Right lobe of liver (tissue), 6 donors: Measurements from ENCODE around the gene RNASE7. TPM values are rescaled to one million over a fixed set of nuclear protein-coding genes. Genes with fewer than 3 reads are reported as not detected.

ENCODE experiments used
- ATAC-seq, 4 donors: fragments of 200-7000 bp; cut with Tn5 transposase; one replicate each; pipeline ENCODE4 v1.9.1; 2020; ENCODE audit warnings: mild to moderate bottlenecking in 4 of 4, moderate library complexity in 4 of 4
- DNase-seq, 3 donors: peaks; one replicate each; pipeline ENCODE4 v3.0.0-alpha.2; 2020
- H3K27ac ChIP-seq, 3 donors: fragments of 200-600 bp; one replicate each; pipeline ENCODE4 v1.8.0; 2022
- H3K27me3 ChIP-seq, 2 donors: fragments of 200-600 bp; one replicate each; pipeline ENCODE4 v1.8.0; 2022
- H3K36me3 ChIP-seq, 4 donors: fragments of 200-600 bp; sonication (generic) in 1 of 4; one replicate each; pipeline versions ENCODE4 v1.5.1 to v1.8.0; 2017 to 2022; ENCODE audit warnings: control low read depth in 1 of 4
- H3K4me1 ChIP-seq, 4 donors: fragments of 200-600 bp; sonication (generic) in 1 of 4; one replicate each; pipeline versions ENCODE4 v1.5.1 to v1.8.0; 2017 to 2022; ENCODE audit warnings: control low read depth in 1 of 4
- H3K4me3 ChIP-seq, 3 donors: fragments of 200-600 bp; one replicate each; pipeline ENCODE4 v1.8.0; 2022
- H3K9me3 ChIP-seq, 4 donors: fragments of 200-600 bp; sonication (generic) in 1 of 4; one replicate each; pipeline versions ENCODE4 v1.5.1 to v1.8.0; 2017 to 2022; ENCODE audit warnings: control low read depth in 1 of 4
- CTCF ChIP-seq, 4 donors: fragments of 200-600 bp in 3 of 4; fragments of 450-650 bp in 1 of 4; IDR thresholded peaks; one replicate each; pipeline versions ENCODE4 v1.5.1 to v1.8.0; 2016 to 2022; ENCODE audit warnings: antibody characterized with exemption in 4 of 4, mild to moderate bottlenecking in 2 of 4
- POLR2A ChIP-seq: fragments of 450-650 bp; IDR thresholded peaks from one replicate; pipeline ENCODE4 v1.6.1; 2017; ENCODE audit warnings: antibody characterized with exemption, mild to moderate bottlenecking
- WGBS: methylation state at CpG from one replicate; pipeline ENCODE4 v1.1.6; 2018; ENCODE audit warnings: low coverage, low lambda C conversion rate; ENCODE audit not compliant: insufficient coverage; ENCODE audit errors: missing lambda C conversion rate; 5-methylcytosine and 5-hydroxymethylcytosine counted together
- intact Hi-C, 2 donors: fragments of 100-400 bp; cut with DNase I; formaldehyde crosslinking; loops; one replicate each; pipeline versions ENCODE4 v1.11.2 to v1.14.1; 2022
- total RNA-seq, 6 experiments: library from RNA; depleted of rRNA in 2 of 6; stranded (reverse); fragments of >200 nt in 2 of 6; fragmentation: NEBNext Ultra II Directional in 3 of 6; extraction: Animal tissue kit (Norgen Biotek cat#: 25700) in 3 of 6; gene quantifications; one replicate each; pipeline versions ENCODE4 v1.1.0 to v1.2.4, GENCODE V29; 2016 to 2023
- donor health status: DM: no; HTN: yes; CAD: no.
- donor health status: DM: no; HTN: no; CAD: no.
- donor health status: DM: no; HTN: no; CAD: no.
- donor health status: DM: no; HTN: yes; CAD: no.
- donor health status: DM: no; HTN: yes; CAD: no.

The RNASE7 gene
- total RNA-seq, 6 experiments from 2014 or later, result 0.18 to 0.31 (median 0.22) TPM; not detected in 3

- 20% methylated on average over 1 of the region's 8 CpGs for WGBS
- peak; percentile 41 to 52 (median 48) for ATAC-seq
These were observed 756 bp downstream of the RNASE7 start for GRCh38 chr14:21042918-21043317.

GRCh38 chr14:21043387-21043973 lies 1.3 kb downstream of the RNASE7 start:
- intact Hi-C loops, result no loop called here
- Histone ChIP-seq H3K27ac (peak overlapping the region; percentile 29 to 61 (median 57)), H3K9me3 (no peaks in the 10 kb centered on the region), H3K4me1 (peaks cover 2 to 93% (median 31%) of the 10 kb centered on the region in 4 donors), H3K27me3 (no peaks in the 10 kb centered on the region), H3K4me3 (peak overlapping the region in 2 of 3 donors; percentile 0 to 17), H3K36me3 (no peaks in the 10 kb centered on the region)
- TF ChIP-seq POLR2A (no peak), CTCF (IDR thresholded peaks at IDR 0.05) (no peak)
- ATAC-seq (peak; percentile 1 to 37 (median 21)), DNase-seq (no peak)
- WGBS, result 22% methylated on average over 2 of the region's 2 CpGs

More at GRCh38 chr14:21042918-21043317, 756 bp downstream of the RNASE7 start:
- Histone ChIP-seq H3K27me3 (no peaks in the 10 kb centered on the region), H3K4me1 (peaks cover 2 to 93% (median 31%) of the 10 kb centered on the region in 4 donors), H3K27ac (peak overlapping the region; percentile 29 to 61 (median 57)), H3K9me3 (no peaks in the 10 kb centered on the region), H3K4me3 (peak overlapping the region in 2 of 3 donors; percentile 0 to 17), H3K36me3 (no peaks in the 10 kb centered on the region)
- TF ChIP-seq POLR2A, result no peak
- no peak for TF ChIP-seq CTCF (IDR thresholded peaks at IDR 0.05)
- DNase-seq, result peak; percentile 60 to 75 (median 70)
- intact Hi-C loops, result no loop called here

GRCh38 chr14:21043974-21044618 lies 1.9 kb downstream of the RNASE7 start:
- H3K9me3 ChIP-seq, result no peaks in the 10 kb centered on the region
- ATAC-seq (peak; percentile 60 to 71 (median 69)), DNase-seq (peak in 1 of 3 donors; percentile 38)
- no peaks in the 10 kb centered on the region for H3K36me3 ChIP-seq
- no peak overlapping the region for H3K4me3 ChIP-seq
- H3K27me3 ChIP-seq, result no peaks in the 10 kb centered on the region
- intact Hi-C loops, result no loop called here
- 12% methylated on average over 6 of the region's 6 CpGs for WGBS
- H3K4me1 ChIP-seq, result peaks cover 2 to 93% (median 32%) of the 10 kb centered on the region in 4 donors
- H3K27ac ChIP-seq, result peak overlapping the region; percentile 41 to 78 (median 57)
- no peak for TF ChIP-seq CTCF (IDR thresholded peaks at IDR 0.05)
- no peak for TF ChIP-seq POLR2A

- 52% methylated on average over 2 of the region's 2 CpGs for WGBS
These were observed 5.2 kb downstream of the RNASE7 start for GRCh38 chr14:21047378-21047781.

More at GRCh38 chr14:21047378-21047781, 5.2 kb downstream of the RNASE7 start:
- TF ChIP-seq POLR2A (no peak), CTCF (IDR thresholded peaks at IDR 0.05) (no peak)
- Histone ChIP-seq H3K9me3 (no peaks in the 10 kb centered on the region), H3K4me3 (no peak overlapping the region), H3K36me3 (no peaks in the 10 kb centered on the region), H3K27me3 (no peaks in the 10 kb centered on the region), H3K4me1 (peaks cover 0 to 74% (median 30%) of the 10 kb centered on the region in 4 donors), H3K27ac (peak overlapping the region in 1 of 3 donors; percentile 64)
- no peak for DNase-seq
- peak in 3 of 4 donors; percentile 20 to 44 (median 23) for ATAC-seq
- intact Hi-C loops, result no loop called here
